Spleen (tissue), 7 donors: Measurements from ENCODE around the gene ST6GALNAC4.

ENCODE experiments used
- CTCF ChIP-seq, 11 experiments: fragments of 200-600 bp in 7 of 11; fragments of 450-650 bp in 4 of 11; sonication (generic) in 4 of 11; IDR thresholded peaks in 8 of 11; conservative IDR thresholded peaks in 3 of 11; 1 replicate in 7 of 11; 2 replicates in 4 of 11; pipeline versions ENCODE4 v1.4.0 to v1.8.0; 2016 to 2021; ENCODE audit warnings: antibody characterized with exemption in 11 of 11, inconsistent platforms in 4 of 11, mild to moderate bottlenecking in 1 of 11
- POLR2A ChIP-seq, 3 donors: fragments of 450-650 bp; IDR thresholded peaks; one replicate each; pipeline ENCODE4 v1.5.1; 2017; ENCODE audit warnings: antibody characterized with exemption in 3 of 3, mild to moderate bottlenecking in 1 of 3
- donor health status: DM: no; HTN: no; CAD: no; lungs with moderate emphysema.
- donor health status: DM: no; HTN: no; CAD: no.
- donor health status: DM: no; HTN: no; CAD: no.

- no peak for TF ChIP-seq CTCF (IDR thresholded peaks at IDR 0.05 in 8 of 11, conservative IDR thresholded peaks at IDR 0.05 in 3 of 11)
- no peak for TF ChIP-seq POLR2A (IDR thresholded peaks at IDR 0.05)
Measured at GRCh38 chr9:127884976-127885490, 31.8 kb downstream of the ST6GALNAC4 start.
